K562 (cell line): ENCODE measurements around the gene SCP2. TPM values are rescaled to one million over a fixed set of nuclear protein-coding genes. Genes with fewer than 3 reads are reported as not detected.

Experiments
- AFF4 ChIP-seq: sonication (generic); formaldehyde crosslinking; IDR thresholded peaks from 2 replicates; pipeline ENCODE4 v1.8.0; 2023; ENCODE audit warnings: mild to moderate bottlenecking, missing genetic modification reagents
- ETV6 ChIP-seq, 3 experiments: fragments of 150-350 bp in 1 of 3; sonication (generic) in 1 of 3; formaldehyde crosslinking in 1 of 3; IDR thresholded peaks; 2 replicates each; pipeline versions ENCODE4 v1.6.1 to v1.8.0; 2014 to 2022; ENCODE audit warnings: borderline replicate concordance in 2 of 3, low read depth in 2 of 3, antibody characterized with exemption in 1 of 3, low read length in 1 of 3, mild to moderate bottlenecking in 1 of 3, missing genetic modification reagents in 1 of 3
- KHSRP ChIP-seq: fragments of 450-650 bp; IDR thresholded peaks from 2 replicates; pipeline ENCODE4 v1.6.1; 2017
- L3MBTL2 ChIP-seq: fragments of 450-650 bp; IDR thresholded peaks from 2 replicates; pipeline ENCODE4 v1.6.1; 2016; ENCODE audit warnings: mild to moderate bottlenecking, moderate library complexity
- PPARD ChIP-seq: fragments of 250-450 bp; sonication (Bioruptor Pico); IDR thresholded peaks from 2 replicates; pipeline ENCODE4 v1.8.0; 2022; ENCODE audit warnings: inconsistent platforms, mild to moderate bottlenecking, moderate library complexity
- PRDM10 ChIP-seq: fragments of 450-650 bp; IDR thresholded peaks from 2 replicates; pipeline ENCODE4 v1.6.1; 2018; ENCODE audit not compliant: partially characterized antibody
- RFX7 ChIP-seq: fragments of 250-450 bp; sonication (Bioruptor Pico); IDR thresholded peaks from 2 replicates; pipeline ENCODE4 v1.5.1; 2021; ENCODE audit warnings: mild to moderate bottlenecking
- ZFP36 ChIP-seq: fragments of 150-350 bp; IDR thresholded peaks from 2 replicates; pipeline ENCODE4 v1.6.1; 2018; ENCODE audit warnings: low read length, low read depth; ENCODE audit not compliant: partially characterized antibody
- ZNF740 ChIP-seq, 3 experiments: fragments of 200-800 bp in 1 of 3; sonication (Bioruptor generic) in 1 of 3; sonication (generic) in 1 of 3; formaldehyde crosslinking in 1 of 3; IDR thresholded peaks; 2 replicates each; pipeline versions ENCODE4 v1.6.1 to v1.8.0; 2016 to 2022; ENCODE audit warnings: mild to moderate bottlenecking in 2 of 3, missing compliant biosample characterization in 2 of 3, missing genetic modification characterization in 2 of 3, missing genetic modification reagents in 1 of 3
- polyA plus RNA-seq, 8 experiments: library from polyadenylated mRNA; depleted of rRNA in 4 of 8; stranded (reverse) in 5 of 8; unstranded in 3 of 8; fragments of >200 nt; fragmentation: Nextera tagmentation in 2 of 8; fragmentation: Illumina TruSeq in 1 of 8; extraction: Ambion mirVana in 2 of 8; extraction: Trizol in 1 of 8; gene quantifications; 2 replicates each; pipeline versions ENCODE4 v1.2.1 to v1.2.3, GENCODE V29; 2011 to 2014; ENCODE audit warnings: inconsistent platforms in 1 of 8, missing spikeins in 1 of 8
- total RNA-seq, 7 experiments: library from RNA; depleted of rRNA in 6 of 7; stranded (reverse); fragments of >200 nt in 6 of 7; fragmentation: Illumina TruSeq in 2 of 7; extraction: Trizol in 2 of 7; gene quantifications; 2 replicates each; pipeline versions ENCODE4 v1.2.1 to v1.2.3, GENCODE V29; 2011 to 2021; ENCODE audit warnings: low replicate concordance in 1 of 7
- TF ChIP-seq, protein P1 (sequence below): sonication (generic); formaldehyde crosslinking; IDR thresholded peaks from 2 replicates; pipeline ENCODE4 v1.9.0; 2022; ENCODE audit warnings: mild to moderate bottlenecking, missing genetic modification reagents
- TF ChIP-seq, protein P2 (sequence below): fragments of 150-350 bp; conservative IDR thresholded peaks from 2 replicates; pipeline ENCODE4 v1.6.1; 2014; ENCODE audit warnings: low read length
- TF ChIP-seq, protein P3 (sequence below): fragments of 450-650 bp; IDR thresholded peaks from 2 replicates; pipeline ENCODE4 v1.6.1; 2016; ENCODE audit warnings: low read depth, mild to moderate bottlenecking, moderate library complexity
- TF ChIP-seq, protein P4 (sequence below): fragments of 450-650 bp; IDR thresholded peaks from 2 replicates; pipeline ENCODE4 v1.6.1; 2016; ENCODE audit warnings: missing biosample characterization, missing genetic modification characterization

The SCP2 gene
- total and polyA plus RNA-seq, 9 of the 15 experiments (the other 6 are each of a cell fraction or from before 2014, with no cell fraction given): 63.8 to 258 (median 106) TPM

DNA sequence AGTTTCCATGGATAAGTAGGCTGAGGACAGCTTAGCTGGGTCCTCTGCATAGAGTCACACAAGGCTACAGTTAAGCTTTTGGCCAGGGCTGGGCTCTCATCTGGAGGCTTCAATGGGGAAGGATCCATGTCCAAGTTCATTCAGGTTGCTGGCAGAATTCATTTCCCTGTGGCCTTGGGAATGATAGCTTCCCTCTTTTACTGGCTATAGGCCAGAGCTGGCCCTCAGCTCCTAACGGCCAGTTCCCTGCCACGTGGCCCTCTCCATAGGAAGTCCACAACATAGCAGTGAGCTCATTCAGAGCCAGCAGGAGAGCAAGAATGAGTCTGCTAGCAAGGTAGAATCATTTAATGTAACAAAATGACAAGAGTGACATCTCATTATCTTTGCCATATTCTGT lies 119.9 kb downstream of the SCP2 start (continued):
- TF ChIP-seq AFF4 (no peak), ZFP36 (no peak), L3MBTL2 (peak; percentile 90), ZNF740 (CRISPR knock-in tag; IDR thresholded peaks at IDR 0.05) (no peak), ZNF740 (tag; IDR thresholded peaks at IDR 0.05) (no peak), KHSRP (no peak), RFX7 (no peak), PRDM10 (no peak), PPARD (CRISPR knock-in tag) (no peak), ETV6 (IDR thresholded peaks at IDR 0.05; ENCODE audit: borderline replicate concordance in 1 of 2, low read depth in 2 of 2, low read length in 1 of 2) (no peak), ETV6 (CRISPR knock-in tag; IDR thresholded peaks at IDR 0.05; ENCODE audit: borderline replicate concordance) (no peak)
- TF ChIP-seq, protein P1, sequence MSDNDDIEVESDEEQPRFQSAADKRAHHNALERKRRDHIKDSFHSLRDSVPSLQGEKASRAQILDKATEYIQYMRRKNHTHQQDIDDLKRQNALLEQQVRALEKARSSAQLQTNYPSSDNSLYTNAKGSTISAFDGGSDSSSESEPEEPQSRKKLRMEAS (CRISPR knock-in tag): peak; percentile 77
- TF ChIP-seq, protein P2, sequence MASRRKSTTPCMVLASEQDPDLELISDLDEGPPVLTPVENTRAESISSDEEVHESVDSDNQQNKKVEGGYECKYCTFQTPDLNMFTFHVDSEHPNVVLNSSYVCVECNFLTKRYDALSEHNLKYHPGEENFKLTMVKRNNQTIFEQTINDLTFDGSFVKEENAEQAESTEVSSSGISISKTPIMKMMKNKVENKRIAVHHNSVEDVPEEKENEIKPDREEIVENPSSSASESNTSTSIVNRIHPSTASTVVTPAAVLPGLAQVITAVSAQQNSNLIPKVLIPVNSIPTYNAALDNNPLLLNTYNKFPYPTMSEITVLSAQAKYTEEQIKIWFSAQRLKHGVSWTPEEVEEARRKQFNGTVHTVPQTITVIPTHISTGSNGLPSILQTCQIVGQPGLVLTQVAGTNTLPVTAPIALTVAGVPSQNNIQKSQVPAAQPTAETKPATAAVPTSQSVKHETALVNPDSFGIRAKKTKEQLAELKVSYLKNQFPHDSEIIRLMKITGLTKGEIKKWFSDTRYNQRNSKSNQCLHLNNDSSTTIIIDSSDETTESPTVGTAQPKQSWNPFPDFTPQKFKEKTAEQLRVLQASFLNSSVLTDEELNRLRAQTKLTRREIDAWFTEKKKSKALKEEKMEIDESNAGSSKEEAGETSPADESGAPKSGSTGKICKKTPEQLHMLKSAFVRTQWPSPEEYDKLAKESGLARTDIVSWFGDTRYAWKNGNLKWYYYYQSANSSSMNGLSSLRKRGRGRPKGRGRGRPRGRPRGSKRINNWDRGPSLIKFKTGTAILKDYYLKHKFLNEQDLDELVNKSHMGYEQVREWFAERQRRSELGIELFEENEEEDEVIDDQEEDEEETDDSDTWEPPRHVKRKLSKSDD: no peak
- TF ChIP-seq, protein P3, sequence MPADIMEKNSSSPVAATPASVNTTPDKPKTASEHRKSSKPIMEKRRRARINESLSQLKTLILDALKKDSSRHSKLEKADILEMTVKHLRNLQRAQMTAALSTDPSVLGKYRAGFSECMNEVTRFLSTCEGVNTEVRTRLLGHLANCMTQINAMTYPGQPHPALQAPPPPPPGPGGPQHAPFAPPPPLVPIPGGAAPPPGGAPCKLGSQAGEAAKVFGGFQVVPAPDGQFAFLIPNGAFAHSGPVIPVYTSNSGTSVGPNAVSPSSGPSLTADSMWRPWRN: no peak
- TF ChIP-seq, protein P4, sequence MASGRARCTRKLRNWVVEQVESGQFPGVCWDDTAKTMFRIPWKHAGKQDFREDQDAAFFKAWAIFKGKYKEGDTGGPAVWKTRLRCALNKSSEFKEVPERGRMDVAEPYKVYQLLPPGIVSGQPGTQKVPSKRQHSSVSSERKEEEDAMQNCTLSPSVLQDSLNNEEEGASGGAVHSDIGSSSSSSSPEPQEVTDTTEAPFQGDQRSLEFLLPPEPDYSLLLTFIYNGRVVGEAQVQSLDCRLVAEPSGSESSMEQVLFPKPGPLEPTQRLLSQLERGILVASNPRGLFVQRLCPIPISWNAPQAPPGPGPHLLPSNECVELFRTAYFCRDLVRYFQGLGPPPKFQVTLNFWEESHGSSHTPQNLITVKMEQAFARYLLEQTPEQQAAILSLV (tag): no peak
